AG09309 (cell line): Measurements from ENCODE around the gene PACS2.
"Not testable (repeated sequence)": the region's sequence is repeated elsewhere in the genome, so short reads cannot be mapped to it uniquely, and the experiment has no call there.

Experiments
- DNase-seq: peaks from one replicate; pipeline ENCODE4 v3.0.0-alpha.2; 2010; ENCODE audit warnings: low read depth
- H3K4me3 ChIP-seq: 2 replicates; pipeline ENCODE4 v1.5.1; 2011; ENCODE audit warnings: mild to moderate bottlenecking, low read depth, low read length, moderate library complexity; ENCODE audit not compliant: control insufficient read depth
- CTCF ChIP-seq: IDR thresholded peaks from 2 replicates; pipeline ENCODE4 v1.5.1; 2011; ENCODE audit warnings: mild to moderate bottlenecking, low read depth, low read length, inconsistent platforms; ENCODE audit not compliant: insufficient read depth, control insufficient read depth; ENCODE audit errors: missing control alignments

Gene PACS2

GRCh38 chr14:105333613-105334364 lies 19.2 kb downstream of the PACS2 start:
- no peak for TF ChIP-seq CTCF
- DNase-seq, result no peak
- H3K4me3 ChIP-seq, result no peak overlapping the region

- no peak for DNase-seq
- TF ChIP-seq CTCF, result no peak
- H3K4me3 ChIP-seq, result no peak overlapping the region
Measured at GRCh38 chr14:105334383-105335230, 20.1 kb downstream of the PACS2 start.

GRCh38 chr14:105335231-105335542 lies 20.6 kb downstream of the PACS2 start:
- not testable (repeated sequence) for H3K4me3 ChIP-seq, DNase-seq

GRCh38 chr14:105335735-105336476 lies 21.4 kb downstream of the PACS2 start:
- H3K4me3 ChIP-seq, result no peak overlapping the region
- no peak for TF ChIP-seq CTCF
- no peak for DNase-seq

- no peak for TF ChIP-seq CTCF
- DNase-seq, result no peak
- H3K4me3 ChIP-seq, result no peak overlapping the region
Measured at GRCh38 chr14:105336477-105337287, 22.1 kb downstream of the PACS2 start.

GRCh38 chr14:105337433-105337832 lies 22.9 kb downstream of the PACS2 start:
- H3K4me3 ChIP-seq, result no peak overlapping the region
- no peak for TF ChIP-seq CTCF
- no peak for DNase-seq
